WI38 (cell line): ENCODE data around the gene LYZ.

Experiments used
- H3K4me3 ChIP-seq: 2 replicates; pipeline ENCODE4 v1.5.1; 2011; ENCODE audit warnings: low read depth, mild to moderate bottlenecking, control low read depth, low read length
- TF ChIP-seq, protein P1 (sequence below): IDR thresholded peaks from 2 replicates; pipeline ENCODE4 v1.5.1; 2012; ENCODE audit warnings: low read depth, mild to moderate bottlenecking, control low read depth, low read length

The LYZ gene

GRCh38 chr12:69321351-69321750 is 26.8 kb upstream of the LYZ start:
- no peak overlapping the region for H3K4me3 ChIP-seq
- TF ChIP-seq, protein P1, sequence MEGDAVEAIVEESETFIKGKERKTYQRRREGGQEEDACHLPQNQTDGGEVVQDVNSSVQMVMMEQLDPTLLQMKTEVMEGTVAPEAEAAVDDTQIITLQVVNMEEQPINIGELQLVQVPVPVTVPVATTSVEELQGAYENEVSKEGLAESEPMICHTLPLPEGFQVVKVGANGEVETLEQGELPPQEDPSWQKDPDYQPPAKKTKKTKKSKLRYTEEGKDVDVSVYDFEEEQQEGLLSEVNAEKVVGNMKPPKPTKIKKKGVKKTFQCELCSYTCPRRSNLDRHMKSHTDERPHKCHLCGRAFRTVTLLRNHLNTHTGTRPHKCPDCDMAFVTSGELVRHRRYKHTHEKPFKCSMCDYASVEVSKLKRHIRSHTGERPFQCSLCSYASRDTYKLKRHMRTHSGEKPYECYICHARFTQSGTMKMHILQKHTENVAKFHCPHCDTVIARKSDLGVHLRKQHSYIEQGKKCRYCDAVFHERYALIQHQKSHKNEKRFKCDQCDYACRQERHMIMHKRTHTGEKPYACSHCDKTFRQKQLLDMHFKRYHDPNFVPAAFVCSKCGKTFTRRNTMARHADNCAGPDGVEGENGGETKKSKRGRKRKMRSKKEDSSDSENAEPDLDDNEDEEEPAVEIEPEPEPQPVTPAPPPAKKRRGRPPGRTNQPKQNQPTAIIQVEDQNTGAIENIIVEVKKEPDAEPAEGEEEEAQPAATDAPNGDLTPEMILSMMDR = no peak

DNA sequence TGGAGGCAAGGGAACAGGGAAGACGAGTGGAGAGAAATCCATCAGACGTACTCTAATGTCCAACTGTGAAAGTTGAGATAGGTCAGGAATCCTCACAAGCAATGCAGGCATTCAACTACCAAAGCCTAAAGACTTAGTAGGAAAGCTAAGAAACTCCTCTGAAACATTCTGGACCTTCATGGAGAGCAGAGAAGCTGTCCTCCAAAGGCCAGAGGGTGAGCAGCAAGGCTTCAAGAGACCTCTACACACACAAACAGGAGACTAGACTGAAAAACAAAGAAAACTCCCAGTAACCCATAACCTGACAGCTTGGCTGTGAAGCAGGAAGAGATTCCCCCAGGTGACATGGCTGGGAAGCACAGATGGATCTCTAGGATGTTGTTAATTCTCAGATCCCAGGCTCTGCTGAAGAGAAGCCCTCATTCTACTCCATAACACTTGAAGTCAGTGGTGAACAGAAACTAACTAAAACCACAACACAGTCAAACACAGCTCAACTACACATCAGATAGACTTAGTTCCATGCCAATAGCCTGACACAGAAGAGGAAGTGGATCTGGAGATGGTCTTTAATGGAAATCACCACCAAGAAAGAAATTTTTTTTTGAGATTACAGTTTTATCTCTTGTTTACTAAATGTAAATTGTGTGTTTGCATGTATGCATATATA is 23.2 kb upstream of the LYZ start:
- TF ChIP-seq, protein P1 = no peak
- no peak overlapping the region for H3K4me3 ChIP-seq

DNA sequence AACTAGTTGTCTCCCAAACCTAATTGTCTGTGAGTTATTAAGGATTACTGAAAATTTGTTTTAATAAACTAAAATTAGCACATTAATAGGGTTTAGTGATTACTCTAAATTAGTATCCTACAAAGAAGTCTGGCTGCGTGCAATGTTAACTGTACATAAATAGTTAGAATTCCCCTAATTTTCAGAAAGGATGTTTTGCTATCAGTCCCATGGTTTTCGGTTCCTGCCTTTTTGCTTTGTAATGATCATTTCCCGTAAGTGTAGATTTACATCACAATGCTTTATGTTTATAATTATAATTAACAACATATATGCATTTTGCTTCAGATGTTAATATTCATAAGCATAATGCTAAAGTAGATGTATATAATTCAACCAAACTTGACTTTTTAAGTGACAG is 19.8 kb upstream of the LYZ start:
- no peak overlapping the region for H3K4me3 ChIP-seq

DNA sequence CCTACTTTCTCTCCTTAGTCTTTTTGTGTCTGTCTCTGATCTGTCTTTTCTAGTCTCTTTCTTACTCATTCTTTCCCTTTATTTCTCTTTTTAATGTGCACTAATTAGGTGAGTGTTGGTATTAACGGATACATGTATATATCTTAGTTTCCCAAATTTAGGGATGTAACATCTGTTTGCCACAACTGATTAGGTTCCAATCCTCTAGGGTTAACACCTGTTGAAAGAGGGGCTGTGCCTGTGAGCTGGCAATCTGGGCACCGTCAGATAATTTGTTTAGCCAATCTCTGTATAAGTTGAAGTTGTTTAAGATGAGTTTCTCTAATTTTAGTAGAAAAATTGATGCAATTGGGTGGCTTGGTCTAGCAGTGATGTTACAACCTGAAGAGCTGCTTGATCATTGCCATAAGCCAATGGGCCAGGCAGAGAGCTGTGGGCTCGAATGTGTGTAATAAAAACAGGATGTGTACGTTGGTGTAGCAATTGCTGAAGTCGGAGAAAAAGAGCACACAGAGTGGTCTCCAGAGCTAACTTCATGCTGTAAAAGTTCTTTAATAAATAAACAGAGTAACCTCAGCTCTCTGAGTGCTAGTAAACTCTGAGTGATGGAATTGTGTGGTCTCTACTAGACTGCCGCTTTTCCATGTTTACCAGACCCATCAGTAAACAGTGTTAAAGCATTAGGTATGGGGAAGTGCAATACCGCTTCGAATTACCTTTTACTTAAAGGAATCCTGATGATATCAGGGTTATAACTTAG is 18.3 kb upstream of the LYZ start:
- no peak overlapping the region for H3K4me3 ChIP-seq
- TF ChIP-seq, protein P1 = no peak

More for the DNA sequence above, 19.8 kb upstream of the LYZ start:
- TF ChIP-seq, protein P1 = no peak

DNA sequence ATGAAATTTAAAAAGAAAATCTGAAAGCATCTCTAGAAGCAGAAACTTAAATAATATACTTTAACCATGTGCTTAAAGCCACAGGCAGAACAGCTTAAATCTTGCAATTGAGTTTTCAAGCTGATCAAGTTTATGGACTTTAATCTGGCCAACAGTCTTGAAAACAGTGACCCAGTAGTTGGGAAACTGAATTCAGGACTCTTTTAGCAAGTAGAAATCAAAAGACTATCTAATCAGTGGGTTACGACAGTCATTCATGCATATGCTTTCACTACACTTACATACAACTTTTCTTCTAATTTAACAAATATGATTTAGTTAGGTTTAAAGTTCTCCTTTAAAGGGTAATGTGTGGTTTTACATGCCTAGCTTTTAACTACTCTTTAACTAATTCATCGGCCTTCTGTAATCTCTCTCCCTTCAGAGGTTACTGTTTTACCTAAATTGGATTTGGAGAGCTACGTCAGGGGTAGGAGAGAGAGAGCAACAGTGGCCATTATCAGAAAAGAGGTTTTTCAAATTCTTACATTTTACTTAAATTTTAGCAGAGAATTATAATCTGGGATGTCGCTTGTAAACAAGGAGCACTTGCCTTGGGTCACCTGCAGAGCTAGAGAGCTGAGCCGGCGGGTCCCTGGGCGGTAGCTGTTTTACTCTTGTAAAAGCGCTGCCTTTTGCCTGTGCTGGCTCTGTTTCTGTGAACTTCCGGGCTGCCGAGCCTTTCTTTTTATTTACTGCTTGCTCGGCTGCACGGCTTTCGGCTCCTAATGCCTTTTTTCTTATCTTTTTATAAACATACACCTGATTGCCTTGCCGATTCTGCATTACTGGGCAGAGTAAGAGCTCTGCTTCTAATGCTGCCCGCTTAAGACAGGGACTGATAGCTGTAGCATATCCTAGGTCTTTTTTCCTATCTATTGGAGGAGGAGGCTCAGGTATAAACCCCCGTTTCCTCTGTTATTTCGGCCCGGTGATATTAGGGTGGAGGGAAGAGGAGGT is 17.4 kb upstream of the LYZ start:
- TF ChIP-seq, protein P1 = no peak
- H3K4me3 ChIP-seq = no peak overlapping the region

GRCh38 chr12:69331519-69331908 is 16.7 kb upstream of the LYZ start:
- no peak overlapping the region for H3K4me3 ChIP-seq
- TF ChIP-seq, protein P1 = no peak
